Activated naive CD8-positive, alpha-beta T cell treated with anti-CD3 and anti-CD28 coated beads for 36 hours (primary cell): Measurements from ENCODE around the gene MYT1. TPM values are rescaled to one million over a fixed set of nuclear protein-coding genes. Genes with fewer than 3 reads are reported as not detected.
"Not testable (repeated sequence)": the region's sequence is repeated elsewhere in the genome, so short reads cannot be mapped to it uniquely, and the experiment has no call there.

Source experiments
- DNase-seq: peaks from one replicate; pipeline ENCODE4 v3.0.0; 2021
- H3K27ac Mint-ChIP-seq: one replicate; pipeline ENCODE4 v1.8.0; 2022; ENCODE audit warnings: mild to moderate bottlenecking, moderate library complexity, mixed read lengths
- H3K27me3 Mint-ChIP-seq: one replicate; pipeline ENCODE4 v1.8.0; 2022; ENCODE audit warnings: mild to moderate bottlenecking, mixed read lengths
- H3K36me3 Mint-ChIP-seq: one replicate; pipeline ENCODE4 v1.8.0; 2021; ENCODE audit warnings: mild to moderate bottlenecking, mixed read lengths
- H3K4me1 Mint-ChIP-seq: one replicate; pipeline ENCODE4 v1.8.0; 2021; ENCODE audit warnings: mixed read lengths
- H3K4me3 Mint-ChIP-seq: one replicate; pipeline ENCODE4 v1.8.0; 2022; ENCODE audit warnings: mild to moderate bottlenecking, moderate library complexity, mixed read lengths
- H3K9me3 Mint-ChIP-seq: one replicate; pipeline ENCODE4 v1.8.0; 2022; ENCODE audit warnings: mixed read lengths
- total RNA-seq, 2 experiments: library from RNA; stranded (reverse); gene quantifications; one replicate each; pipeline ENCODE4 v1.2.3, GENCODE V29; 2021

MYT1 gene
- total RNA-seq = under 1 TPM in 1 of 2 experiments, not detected in 1; 0.44 TPM

DNA sequence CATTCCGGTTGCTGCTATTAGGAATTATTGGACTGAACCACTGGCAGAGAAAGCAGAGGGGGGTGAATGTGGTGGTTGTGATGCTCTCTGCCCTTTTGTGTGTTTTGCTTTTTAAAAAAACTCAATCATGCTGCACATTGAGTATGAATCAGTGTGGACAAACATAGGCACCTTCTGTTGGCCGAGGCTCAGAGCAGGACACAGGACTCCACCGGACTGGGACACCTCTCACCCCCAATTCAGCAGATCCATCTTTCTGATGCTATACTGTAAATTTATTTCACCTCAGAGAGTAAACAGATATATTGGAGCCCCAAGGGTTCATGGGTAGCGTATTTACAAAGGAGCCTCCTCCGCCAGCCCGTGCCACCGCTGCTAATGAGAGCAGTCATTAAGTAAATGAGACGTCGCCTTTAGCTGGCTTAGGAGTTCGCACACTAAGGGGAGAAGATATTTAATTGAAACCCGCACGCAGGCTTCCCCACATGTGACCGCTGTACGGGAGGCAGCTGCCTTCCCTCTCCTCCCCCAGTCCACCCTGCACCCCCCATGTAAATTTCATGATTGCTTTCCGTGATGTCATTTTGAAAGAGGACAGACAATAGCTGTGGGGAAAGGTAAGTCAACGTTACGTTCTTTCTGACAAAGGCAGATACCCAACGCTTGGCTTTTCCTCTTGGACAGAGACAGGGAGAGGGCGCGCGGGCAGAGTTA is at the start of gene MYT1:
MYT1 (plus strand) TSS at position 330 of the 714 bp plus-strand sequence. CDS start 34,410 bp downstream, outside the sequence.
- Mint-ChIP-seq H3K9me3 (no peaks in the 10 kb centered on the region), H3K27ac (no peak within 1 kb of the TSS)

DNA sequence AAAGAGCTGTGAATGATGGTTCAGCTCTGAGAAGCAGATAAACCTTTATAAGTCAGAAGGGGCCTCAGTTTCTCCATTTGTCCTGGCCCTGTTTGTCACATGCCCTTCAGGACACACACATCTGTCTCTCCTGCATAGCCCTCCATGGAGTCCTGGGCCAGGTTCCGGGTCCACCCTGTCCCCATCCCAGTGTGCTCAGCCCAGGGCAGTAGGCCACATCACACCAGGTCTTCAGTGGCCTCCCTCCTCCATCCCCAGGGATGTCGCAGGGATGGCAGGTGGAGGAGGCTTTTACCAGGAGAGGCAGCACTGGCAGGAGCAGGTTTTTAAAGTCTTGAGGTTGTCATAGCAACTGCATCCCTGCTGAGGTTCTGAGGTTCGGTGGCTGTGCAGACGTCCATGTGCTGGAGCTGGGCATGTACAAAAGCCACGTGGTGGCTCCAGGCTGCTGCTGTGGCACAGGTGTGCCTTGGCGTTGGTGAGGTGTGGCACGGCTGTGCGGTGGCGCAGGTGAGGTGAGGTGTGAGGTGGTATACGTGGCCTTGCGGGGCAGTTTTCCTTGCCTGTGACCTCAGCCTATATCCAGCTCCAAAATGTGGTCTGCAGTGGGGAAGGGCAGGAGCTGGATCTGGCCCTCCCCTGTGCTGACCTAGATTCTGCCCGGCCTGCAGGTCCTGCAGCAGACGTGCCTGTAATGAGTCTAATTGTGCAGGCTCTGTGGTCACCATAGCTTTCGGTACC is 48.9 kb upstream of the MYT1 start:
- H3K27ac Mint-ChIP-seq = no peak overlapping the region
- H3K4me1 Mint-ChIP-seq = peaks cover 7% of the 10 kb centered on the region
- DNase-seq = no peak
- H3K36me3 Mint-ChIP-seq = no peaks in the 10 kb centered on the region
- H3K9me3 Mint-ChIP-seq = no peaks in the 10 kb centered on the region
- no peaks in the 10 kb centered on the region for H3K27me3 Mint-ChIP-seq
- H3K4me3 Mint-ChIP-seq = no peak overlapping the region

More for the DNA sequence above, at the start of gene MYT1:
- H3K36me3 Mint-ChIP-seq = no peaks in the 10 kb centered on the region
- no peaks in the 10 kb centered on the region for H3K4me1 Mint-ChIP-seq
- DNase-seq = no peak
- no peak within 1 kb of the TSS for H3K4me3 Mint-ChIP-seq
- H3K27me3 Mint-ChIP-seq = peaks cover 84% of the 10 kb centered on the region

DNA sequence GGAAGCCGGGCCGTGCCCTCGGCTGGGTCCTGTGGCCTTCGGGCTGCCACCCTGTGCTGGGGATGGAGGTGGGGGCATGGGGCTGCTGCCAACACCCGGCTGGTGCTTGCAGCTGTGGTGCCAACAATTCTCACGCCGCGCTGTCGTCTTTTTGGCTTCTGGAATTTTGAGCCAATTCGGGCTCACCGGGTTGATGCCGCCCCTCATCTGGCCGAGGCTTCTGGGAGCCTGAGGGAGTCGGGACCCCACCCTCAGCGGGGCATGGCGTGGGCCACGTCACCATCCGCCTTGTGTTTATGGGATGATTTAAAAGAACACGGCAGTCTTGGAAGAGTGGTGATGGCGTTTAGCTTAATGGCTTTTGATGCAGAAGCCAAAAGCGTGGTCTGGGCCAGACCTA is 48.2 kb upstream of the MYT1 start:
- Mint-ChIP-seq H3K27me3 (no peaks in the 10 kb centered on the region), H3K4me3 (no peak overlapping the region), H3K27ac (no peak overlapping the region), H3K4me1 (peaks cover 9% of the 10 kb centered on the region), H3K36me3 (no peaks in the 10 kb centered on the region), H3K9me3 (no peaks in the 10 kb centered on the region)
- no peak for DNase-seq

DNA sequence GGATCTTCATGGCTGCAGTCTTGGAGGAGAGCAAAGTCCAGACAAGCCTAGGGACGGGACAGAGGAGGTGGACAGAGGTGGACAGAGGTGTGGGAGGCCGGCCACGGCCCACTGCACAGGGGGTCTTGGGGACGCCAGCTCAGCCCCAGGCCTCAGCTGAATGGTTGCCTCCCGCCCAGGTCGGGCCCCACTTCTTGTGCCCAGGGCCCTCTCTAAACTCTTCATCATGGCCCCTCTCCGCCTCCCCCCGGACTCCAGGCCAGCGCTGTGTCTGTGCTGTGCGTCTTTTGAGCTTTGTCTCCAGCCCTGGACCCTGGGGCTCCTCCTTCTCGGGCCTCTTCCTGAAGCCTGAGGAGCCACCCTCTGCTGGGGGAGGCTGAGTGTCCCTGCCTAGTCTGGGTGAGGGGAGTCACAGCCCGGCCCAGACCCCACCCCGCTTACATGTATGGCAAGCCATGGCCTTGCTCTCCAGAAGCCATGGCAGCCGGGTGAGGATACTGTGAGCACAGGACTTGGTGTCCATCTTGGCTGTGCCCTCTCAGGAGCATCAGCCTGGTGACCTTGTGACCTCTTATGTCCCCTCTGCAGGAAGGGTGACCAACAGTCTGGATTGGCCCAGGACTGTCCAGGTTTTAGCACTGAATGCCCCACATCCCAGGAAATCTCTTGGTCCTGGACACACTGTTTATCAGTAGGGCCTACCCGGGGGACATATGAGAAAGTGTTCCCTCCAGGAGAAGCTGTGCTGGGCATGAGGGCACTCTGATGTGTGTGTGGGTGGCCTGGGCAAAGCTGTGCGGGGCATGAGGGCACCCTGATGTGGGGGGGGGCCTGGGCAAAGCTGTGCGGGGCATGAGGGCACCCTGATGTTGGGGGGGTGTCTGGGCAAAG is 47.5 kb upstream of the MYT1 start:
- Mint-ChIP-seq H3K27ac (no peak overlapping the region), H3K36me3 (no peaks in the 10 kb centered on the region), H3K9me3 (no peaks in the 10 kb centered on the region), H3K4me1 (peaks cover 9% of the 10 kb centered on the region), H3K27me3 (peaks cover 5% of the 10 kb centered on the region), H3K4me3 (no peak overlapping the region)
- DNase-seq = no peak

DNA sequence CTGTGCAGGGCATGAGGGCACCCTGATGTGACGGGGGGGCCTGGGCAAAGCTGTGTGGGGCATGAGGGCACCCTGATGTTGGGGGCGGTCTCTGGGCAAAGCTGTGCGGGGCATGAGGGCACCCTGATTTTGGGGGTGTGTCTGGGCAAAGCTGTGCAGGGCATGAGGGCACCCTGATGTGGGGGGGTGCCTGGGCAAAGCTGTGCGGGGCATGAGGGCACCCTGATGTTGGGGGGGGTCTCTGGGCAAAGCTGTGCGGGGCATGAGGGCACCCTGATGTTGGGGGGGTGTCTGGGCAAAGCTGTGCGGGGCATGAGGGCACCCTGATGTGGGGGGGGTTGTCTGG is 46.8 kb upstream of the MYT1 start:
- not testable (repeated sequence) for H3K9me3 Mint-ChIP-seq, H3K27me3 Mint-ChIP-seq

DNA sequence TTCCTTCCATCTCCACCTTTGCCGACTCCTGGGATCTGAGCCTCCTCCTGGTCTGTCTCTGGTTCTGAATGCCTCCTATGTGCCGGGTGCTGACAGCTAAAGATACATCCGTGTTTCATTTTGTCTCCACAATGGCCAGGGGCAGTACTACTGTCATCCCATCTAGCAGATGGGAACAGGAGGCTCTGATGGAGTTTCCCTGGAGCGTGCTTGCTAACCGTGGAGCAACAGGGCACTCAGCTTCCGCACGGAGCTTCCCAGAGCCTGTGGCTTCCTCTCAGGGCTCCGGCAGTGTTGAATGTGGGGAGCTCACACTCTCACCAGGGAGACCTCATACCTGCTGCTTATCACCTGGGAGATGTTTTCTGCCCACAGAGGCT is 45.0 kb upstream of the MYT1 start:
- H3K4me3 Mint-ChIP-seq = no peak overlapping the region
- no peaks in the 10 kb centered on the region for H3K9me3 Mint-ChIP-seq
- H3K27ac Mint-ChIP-seq = no peak overlapping the region
- H3K4me1 Mint-ChIP-seq = peaks cover 9% of the 10 kb centered on the region
- no peak for DNase-seq
- no peaks in the 10 kb centered on the region for H3K36me3 Mint-ChIP-seq
- peaks cover 17% of the 10 kb centered on the region for H3K27me3 Mint-ChIP-seq

More for the DNA sequence above, 46.8 kb upstream of the MYT1 start:
- DNase-seq, H3K4me1 Mint-ChIP-seq, H3K36me3 Mint-ChIP-seq, H3K27ac Mint-ChIP-seq, H3K4me3 Mint-ChIP-seq: not testable (repeated sequence)

DNA sequence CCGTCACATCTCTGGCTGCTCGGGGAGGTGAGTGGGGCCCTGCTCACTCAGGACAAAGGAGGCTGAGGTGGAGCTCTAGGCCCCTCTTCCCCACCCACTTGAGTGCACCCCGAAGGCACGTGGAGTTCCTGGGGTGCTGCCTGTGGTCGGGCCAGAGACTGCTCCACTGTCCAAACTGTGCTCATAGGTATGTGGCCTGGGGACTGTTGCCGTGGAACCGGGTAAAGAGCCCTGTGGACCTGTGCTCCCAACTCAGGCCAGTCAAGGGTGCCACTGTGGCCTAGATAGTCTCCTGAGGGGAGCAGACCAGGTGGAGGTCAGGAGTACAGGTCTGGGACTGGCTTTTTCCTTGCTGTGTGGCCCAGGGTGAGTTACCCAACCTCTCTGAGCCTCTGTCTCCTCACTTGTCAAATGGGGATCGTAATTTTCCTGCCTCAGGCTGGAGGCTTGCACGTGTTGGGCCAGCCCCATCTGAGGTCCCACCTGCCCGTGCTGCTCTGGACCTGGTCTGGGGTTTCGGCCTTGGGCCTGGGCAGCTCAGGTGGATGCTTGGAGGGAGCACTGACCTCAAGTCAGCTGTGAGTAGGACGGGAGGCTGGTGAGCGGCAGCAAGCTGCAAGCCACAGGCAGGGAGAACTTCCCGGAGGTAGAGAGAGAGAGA is 44.4 kb upstream of the MYT1 start:
- H3K4me3 Mint-ChIP-seq = no peak overlapping the region
- peaks cover 9% of the 10 kb centered on the region for H3K4me1 Mint-ChIP-seq
- peaks cover 21% of the 10 kb centered on the region for H3K27me3 Mint-ChIP-seq
- no peak for DNase-seq
- no peaks in the 10 kb centered on the region for H3K36me3 Mint-ChIP-seq
- peak overlapping the region; percentile 71 for H3K27ac Mint-ChIP-seq
- no peaks in the 10 kb centered on the region for H3K9me3 Mint-ChIP-seq

DNA sequence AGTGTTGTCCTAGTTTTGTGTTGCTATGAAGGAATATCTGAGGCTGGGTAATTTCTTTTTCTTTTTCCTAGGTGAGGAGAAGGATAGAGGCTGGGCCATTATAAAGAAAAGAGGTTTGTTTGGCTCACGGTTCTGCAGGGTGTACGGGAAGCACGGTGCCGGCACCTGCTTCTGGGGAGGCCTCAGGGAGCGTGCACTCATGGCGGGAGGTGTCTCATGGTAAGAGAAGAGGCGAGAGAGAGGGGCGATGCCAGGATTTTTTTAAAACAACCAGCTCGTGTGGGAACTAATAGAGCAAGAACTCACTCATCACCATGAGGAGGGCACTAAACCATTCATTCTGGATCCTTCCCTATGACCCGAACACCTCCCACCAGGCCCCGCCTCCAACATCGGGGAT is 42.7 kb upstream of the MYT1 start:
- Mint-ChIP-seq H3K4me3 (no peak overlapping the region), H3K9me3 (no peaks in the 10 kb centered on the region), H3K27ac (no peak overlapping the region), H3K36me3 (no peaks in the 10 kb centered on the region), H3K4me1 (peaks cover 9% of the 10 kb centered on the region), H3K27me3 (peaks cover 25% of the 10 kb centered on the region)
- DNase-seq = no peak

DNA sequence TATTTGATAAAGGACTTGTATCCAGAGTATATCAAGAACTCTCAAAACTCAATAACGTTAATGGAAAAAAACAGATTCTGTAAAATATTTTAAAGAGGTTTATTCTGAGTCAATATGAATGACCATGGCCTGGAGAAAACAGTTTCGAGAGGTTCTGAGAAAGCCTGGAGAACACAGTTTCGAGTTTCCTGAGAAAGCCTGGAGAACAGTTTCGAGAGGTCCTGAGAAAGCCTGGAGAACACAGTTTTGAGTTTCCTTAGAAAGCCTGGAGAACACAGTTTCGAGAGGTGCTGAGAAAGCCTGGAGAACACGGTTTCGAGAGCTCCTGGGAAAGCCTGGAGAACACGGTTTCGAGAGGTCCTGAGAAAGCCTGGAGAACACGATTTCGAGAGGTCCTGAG is 41.3 kb upstream of the MYT1 start:
- H3K27me3 Mint-ChIP-seq = peaks cover 25% of the 10 kb centered on the region
- H3K4me1 Mint-ChIP-seq, DNase-seq, H3K4me3 Mint-ChIP-seq, H3K27ac Mint-ChIP-seq, H3K9me3 Mint-ChIP-seq, H3K36me3 Mint-ChIP-seq: not testable (repeated sequence)

DNA sequence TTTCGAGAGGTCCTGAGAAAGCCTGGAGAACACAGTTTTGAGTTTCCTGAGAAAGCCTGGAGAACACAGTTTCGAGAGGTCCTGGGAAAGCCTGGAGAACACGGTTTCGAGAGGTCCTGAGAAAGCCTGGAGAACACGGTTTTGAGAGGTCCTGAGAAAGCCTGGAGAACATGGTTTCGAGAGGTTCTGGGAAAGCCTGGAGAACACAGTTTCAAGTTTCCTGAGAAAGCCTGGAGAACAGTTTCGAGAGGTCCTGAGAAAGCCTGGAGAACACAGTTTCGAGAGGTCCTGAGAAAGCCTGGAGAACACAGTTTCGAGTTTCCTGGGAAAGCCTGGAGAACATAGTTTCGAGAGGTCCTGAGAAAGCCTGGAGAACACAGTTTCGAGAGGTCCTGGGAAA is 40.7 kb upstream of the MYT1 start:
- H3K9me3 Mint-ChIP-seq, H3K36me3 Mint-ChIP-seq, DNase-seq, H3K4me3 Mint-ChIP-seq, H3K27ac Mint-ChIP-seq, H3K4me1 Mint-ChIP-seq: not testable (repeated sequence)
- H3K27me3 Mint-ChIP-seq = peaks cover 25% of the 10 kb centered on the region

DNA sequence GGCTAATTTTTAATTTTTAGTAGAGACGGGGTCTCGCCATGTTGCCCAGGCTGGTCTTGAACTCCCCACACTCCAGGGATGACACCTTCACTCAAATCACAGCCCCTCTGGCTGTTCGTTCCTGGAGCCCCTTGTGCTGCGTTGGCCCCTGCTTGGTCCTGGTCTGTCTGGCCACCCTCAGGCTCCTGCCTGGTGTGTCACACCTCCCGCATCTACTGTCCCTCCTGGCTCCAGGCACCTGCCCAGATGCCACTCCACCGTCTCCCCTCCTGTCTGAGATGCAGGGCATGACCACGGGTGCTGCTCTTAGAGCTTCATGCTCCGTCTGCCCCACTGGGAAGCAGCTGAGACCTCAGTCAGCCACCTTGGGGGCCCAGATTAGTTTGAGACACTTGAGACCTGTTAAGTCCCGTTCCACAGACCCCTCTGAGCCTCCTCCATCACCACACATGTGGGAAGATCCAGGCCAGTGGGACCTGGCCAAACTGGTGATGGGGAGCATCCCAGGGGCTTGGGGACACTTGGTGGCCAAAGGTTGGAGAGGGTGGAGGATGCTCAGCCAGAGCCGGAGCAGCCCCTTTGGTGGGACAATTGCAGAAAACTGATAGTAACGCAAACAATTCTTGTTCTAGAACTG is 35.0 kb upstream of the MYT1 start:
- Mint-ChIP-seq H3K4me1 (no peaks in the 10 kb centered on the region), H3K36me3 (no peaks in the 10 kb centered on the region), H3K4me3 (no peak overlapping the region), H3K27ac (no peak overlapping the region), H3K27me3 (peaks cover 28% of the 10 kb centered on the region), H3K9me3 (no peaks in the 10 kb centered on the region)
- no peak for DNase-seq

DNA sequence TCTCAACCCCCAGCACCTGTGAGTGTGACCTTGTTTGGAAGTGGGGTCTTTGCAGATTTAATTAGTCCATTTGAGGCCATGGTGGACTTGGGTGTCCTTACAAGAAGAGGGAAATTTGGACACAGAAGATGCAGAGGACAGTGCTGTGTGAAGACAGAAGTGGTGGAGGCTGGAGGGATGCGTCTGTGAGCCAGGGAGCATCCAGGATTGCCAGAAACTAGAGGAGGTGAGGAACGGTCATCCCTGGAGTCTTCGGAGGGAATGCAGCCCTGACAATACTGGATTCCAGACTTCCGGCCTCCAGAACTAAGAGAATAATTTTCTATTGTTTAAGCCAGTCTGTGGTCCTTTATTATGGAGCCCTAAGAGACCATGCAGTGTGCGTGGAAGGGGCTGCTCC is 34.0 kb upstream of the MYT1 start:
- no peak overlapping the region for H3K27ac Mint-ChIP-seq
- no peak overlapping the region for H3K4me3 Mint-ChIP-seq
- no peak for DNase-seq
- no peaks in the 10 kb centered on the region for H3K4me1 Mint-ChIP-seq
- peaks cover 21% of the 10 kb centered on the region for H3K27me3 Mint-ChIP-seq
- H3K9me3 Mint-ChIP-seq = no peaks in the 10 kb centered on the region
- H3K36me3 Mint-ChIP-seq = no peaks in the 10 kb centered on the region

DNA sequence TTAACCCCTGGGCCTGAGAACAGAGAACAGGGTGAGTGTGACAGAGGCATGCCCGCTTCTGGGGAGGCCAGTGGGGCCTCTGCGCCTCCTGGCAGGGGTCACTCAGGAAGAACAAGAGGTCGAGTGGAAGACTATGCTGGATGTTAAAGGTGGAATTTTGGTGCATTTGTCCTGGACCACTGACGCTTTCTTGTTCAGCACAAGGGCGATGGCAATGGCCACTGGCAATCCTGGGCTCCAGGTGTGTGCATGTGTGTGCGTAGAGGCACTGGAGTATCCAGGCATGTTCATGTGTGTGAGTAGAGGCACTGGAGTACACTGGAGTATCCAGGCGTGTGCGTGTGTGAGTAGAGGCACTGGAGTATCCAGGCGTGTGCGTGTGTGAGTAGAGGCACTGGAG is 33.4 kb upstream of the MYT1 start:
- Mint-ChIP-seq H3K27me3 (peaks cover 20% of the 10 kb centered on the region), H3K27ac (no peak overlapping the region), H3K9me3 (no peaks in the 10 kb centered on the region), H3K4me1 (no peaks in the 10 kb centered on the region), H3K4me3 (no peak overlapping the region), H3K36me3 (no peaks in the 10 kb centered on the region)
- no peak for DNase-seq

DNA sequence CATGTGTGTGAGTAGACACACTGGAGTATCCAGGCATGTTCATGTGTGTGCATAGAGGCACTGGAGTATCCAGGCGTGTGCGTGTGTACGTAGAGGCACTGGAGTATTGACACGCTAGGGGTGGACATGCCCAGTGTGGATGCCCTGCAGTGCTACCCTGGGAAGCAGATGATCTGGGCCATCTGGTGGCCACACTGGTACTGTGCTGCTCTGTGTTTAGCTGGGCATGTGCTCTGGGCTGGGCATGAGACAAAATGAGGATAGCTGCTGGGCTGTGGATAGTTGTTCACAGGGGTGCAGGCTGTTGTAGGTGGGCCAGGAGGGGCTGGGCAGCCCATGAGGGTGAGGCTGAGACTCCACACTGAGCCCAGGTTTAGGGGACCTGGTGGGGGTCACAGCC is 32.8 kb upstream of the MYT1 start:
- Mint-ChIP-seq H3K4me3 (no peak overlapping the region), H3K27ac (no peak overlapping the region), H3K27me3 (peaks cover 20% of the 10 kb centered on the region), H3K36me3 (no peaks in the 10 kb centered on the region), H3K4me1 (no peaks in the 10 kb centered on the region), H3K9me3 (no peaks in the 10 kb centered on the region)
- DNase-seq = no peak
